Natural killer cell (primary cell): ENCODE results near the gene PARP15. TPM values are rescaled to one million over a fixed set of nuclear protein-coding genes. Genes with fewer than 3 reads are reported as not detected.

Source experiments
- ATAC-seq, 3 donors: fragments of 150-1000 bp in 2 of 3; fragments of 200-7000 bp in 1 of 3; cut with Tn5 transposase; 1 replicate in 1 of 3; 2 replicates in 2 of 3; pipeline ENCODE4 v1.10.0; 2021; ENCODE audit warnings: mild to moderate bottlenecking in 2 of 3, moderate library complexity in 2 of 3
- DNase-seq, 2 donors: peaks; one replicate each; pipeline versions ENCODE4 v3.0.0 to v3.0.0-alpha.2; 2013 to 2021; ENCODE audit warnings: mixed read lengths in 1 of 2
- H3K27ac ChIP-seq: one replicate; pipeline ENCODE4 v1.5.1; 2013; ENCODE audit warnings: mild to moderate bottlenecking, low read length
- H3K27me3 ChIP-seq: one replicate; pipeline ENCODE4 v1.6.1; 2013; ENCODE audit warnings: low read length; ENCODE audit not compliant: control insufficient read depth, insufficient read depth
- H3K36me3 ChIP-seq: one replicate; pipeline ENCODE4 v1.6.1; 2013; ENCODE audit warnings: low read length; ENCODE audit not compliant: control insufficient read depth, insufficient read depth
- H3K4me1 ChIP-seq: one replicate; pipeline ENCODE4 v1.6.1; 2013; ENCODE audit warnings: low read length; ENCODE audit not compliant: control insufficient read depth, insufficient read depth
- H3K4me3 ChIP-seq: one replicate; pipeline ENCODE4 v1.5.1; 2013; ENCODE audit warnings: low read length
- H3K9me3 ChIP-seq: one replicate; pipeline ENCODE4 v1.6.1; 2013; ENCODE audit warnings: low read length; ENCODE audit not compliant: control insufficient read depth, insufficient read depth
- H3K27ac Mint-ChIP-seq, 2 donors: one replicate each; pipeline ENCODE4 v1.8.0; 2022; ENCODE audit warnings: mild to moderate bottlenecking in 2 of 2, mixed read lengths in 2 of 2, moderate library complexity in 1 of 2
- H3K27me3 Mint-ChIP-seq, 2 donors: one replicate each; pipeline ENCODE4 v1.8.0; 2022; ENCODE audit warnings: low read depth in 2 of 2, mixed read lengths in 2 of 2
- H3K36me3 Mint-ChIP-seq: one replicate; pipeline ENCODE4 v1.8.0; 2022; ENCODE audit warnings: mixed read lengths
- H3K4me1 Mint-ChIP-seq, 2 donors: one replicate each; pipeline ENCODE4 v1.8.0; 2022; ENCODE audit warnings: mixed read lengths in 2 of 2
- H3K4me3 Mint-ChIP-seq: one replicate; pipeline ENCODE4 v1.8.0; 2022; ENCODE audit warnings: mild to moderate bottlenecking, moderate library complexity, mixed read lengths
- H3K9me3 Mint-ChIP-seq, 2 donors: one replicate each; pipeline ENCODE4 v1.8.0; 2022; ENCODE audit warnings: mixed read lengths in 2 of 2
- CTCF ChIP-seq: fragments of 200-600 bp; IDR thresholded peaks from one replicate; pipeline ENCODE4 v1.8.0; 2022; ENCODE audit warnings: antibody characterized with exemption
- WGBS: methylation state at CpG from one replicate; pipeline ENCODE4 v1.1.7; 2013; ENCODE audit warnings: missing lambda C conversion rate; ENCODE audit not compliant: insufficient coverage; 5-methylcytosine and 5-hydroxymethylcytosine counted together
- intact Hi-C: fragments of 100-400 bp; cut with micrococcal nuclease; formaldehyde crosslinking; loops from one replicate; pipeline ENCODE4 v1.14.2; 2022
- total RNA-seq, 4 donors: library from RNA; stranded (reverse); fragments of 120-200 nt in 1 of 4; gene quantifications; one replicate each; pipeline versions ENCODE4 v1.2.3 to v1.2.4, GENCODE V29; 2013 to 2022

PARP15 gene
- total RNA-seq, 3 donors from 2014 or later (not counting 1 experiment from before 2014, with no cell fraction given): 164 to 199 (median 198) TPM

DNA sequence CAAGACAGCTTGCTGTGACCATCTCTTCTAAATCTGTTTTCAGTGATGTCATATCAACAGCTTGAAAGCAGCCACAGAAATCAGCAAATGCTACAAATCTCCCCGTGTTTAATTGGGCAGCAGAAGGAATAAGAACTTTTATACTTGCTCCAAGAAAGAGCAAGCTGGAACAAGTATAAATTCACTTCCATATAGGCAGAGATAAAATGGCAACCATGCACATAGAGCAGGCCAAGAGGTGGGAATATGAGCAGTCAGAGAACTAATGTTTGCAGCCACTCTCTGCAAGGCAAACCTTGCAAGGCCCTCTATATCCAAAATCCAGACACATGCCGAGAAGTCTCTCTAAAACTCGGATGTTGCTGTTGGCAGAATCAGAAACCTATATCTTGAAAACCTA is 29.4 kb upstream of the PARP15 start:
- Histone ChIP-seq H3K27me3 (no peaks in the 10 kb centered on the region), H3K4me3 (no peak overlapping the region), H3K9me3 (no peaks in the 10 kb centered on the region), H3K36me3 (peaks cover 74% of the 10 kb centered on the region), H3K4me1 (no peaks in the 10 kb centered on the region), H3K27ac (no peak overlapping the region)
- Mint-ChIP-seq H3K4me1 (peaks cover 7 to 17% of the 10 kb centered on the region in 2 donors), H3K27me3 (no peaks in the 10 kb centered on the region), H3K27ac (peak overlapping the region in 1 of 2 donors; percentile 63), H3K9me3 (no peaks in the 10 kb centered on the region), H3K4me3 (no peak overlapping the region), H3K36me3 (peaks cover 46% of the 10 kb centered on the region)
- TF ChIP-seq CTCF: no peak
- no peak for DNase-seq
- WGBS: 100% methylated on average over 3 of the region's 3 CpGs
- no peak for ATAC-seq
- intact Hi-C loops: no loop called here

- no peak overlapping the region for H3K4me3 ChIP-seq
- peaks cover 12 to 22% of the 10 kb centered on the region in 2 donors for H3K4me1 Mint-ChIP-seq
- 67% methylated on average over 1 of the region's 1 CpG for WGBS
- peak overlapping the region; percentile 37 to 63 for H3K27ac Mint-ChIP-seq
- no peaks in the 10 kb centered on the region for H3K9me3 ChIP-seq
- H3K9me3 Mint-ChIP-seq: no peaks in the 10 kb centered on the region
- H3K27ac ChIP-seq: no peak overlapping the region
- ATAC-seq: no peak
- H3K27me3 ChIP-seq: no peaks in the 10 kb centered on the region
- no peak for DNase-seq
- H3K4me3 Mint-ChIP-seq: no peak overlapping the region
- no peaks in the 10 kb centered on the region for H3K4me1 ChIP-seq
- no peaks in the 10 kb centered on the region for H3K27me3 Mint-ChIP-seq
- peaks cover 80% of the 10 kb centered on the region for H3K36me3 ChIP-seq
- H3K36me3 Mint-ChIP-seq: peaks cover 51% of the 10 kb centered on the region
- no peak for TF ChIP-seq CTCF
- intact Hi-C loops: no loop called here
These were observed 28.8 kb upstream of the PARP15 start for GRCh38 chr3:122548619-122549018.

DNA sequence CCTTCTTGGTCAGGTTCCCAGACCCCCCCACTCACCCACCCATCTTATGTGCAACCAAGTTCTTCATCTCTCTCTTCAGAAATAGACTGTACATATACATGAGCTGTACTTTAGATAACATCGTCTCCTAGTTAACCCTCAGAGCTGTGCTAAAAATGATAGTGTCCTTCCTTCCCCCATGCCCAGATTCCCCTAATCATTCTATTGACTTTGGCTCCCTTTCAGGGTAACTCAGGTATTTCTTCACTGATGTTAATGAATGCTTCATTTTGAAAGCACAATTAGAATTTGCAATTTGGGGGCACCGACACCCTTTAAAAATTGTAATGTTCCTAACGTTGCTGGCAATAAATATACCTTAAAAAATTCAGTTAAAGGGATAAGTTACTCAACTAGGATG is 24.3 kb upstream of the PARP15 start:
- Mint-ChIP-seq H3K27me3 (no peaks in the 10 kb centered on the region), H3K4me3 (no peak overlapping the region), H3K36me3 (peaks cover 39% of the 10 kb centered on the region), H3K9me3 (no peaks in the 10 kb centered on the region), H3K27ac (peak overlapping the region in 1 of 2 donors; percentile 15), H3K4me1 (peaks cover 16 to 26% of the 10 kb centered on the region in 2 donors)
- TF ChIP-seq CTCF: no peak
- WGBS: 85% methylated on average over 1 of the region's 3 CpGs
- ATAC-seq (no peak), DNase-seq (no peak)
- H3K4me1 ChIP-seq: no peaks in the 10 kb centered on the region
- intact Hi-C loops: no loop called here
- H3K4me3 ChIP-seq: no peak overlapping the region
- H3K9me3 ChIP-seq: no peaks in the 10 kb centered on the region
- no peak overlapping the region for H3K27ac ChIP-seq
- no peaks in the 10 kb centered on the region for H3K27me3 ChIP-seq
- H3K36me3 ChIP-seq: peaks cover 87% of the 10 kb centered on the region
